Activated naive CD4-positive, alpha-beta T cell treated with anti-CD3 and anti-CD28 coated beads for 36 hours (primary cell): ENCODE results near the gene HOXA4. TPM values are rescaled to one million over a fixed set of nuclear protein-coding genes. Genes with fewer than 3 reads are reported as not detected.

Experiments used
- CTCF ChIA-PET: fragments of 350-600 bp; sonication (Branson Sonifier 250); formaldehyde crosslinking; loops from one replicate; lab custom pipeline; 2021; ENCODE audit warnings: antibody characterized with exemption; lab: Charles Lee
- DNase-seq: peaks from one replicate; pipeline ENCODE4 v3.0.0-alpha.2; 2020
- H3K27ac Mint-ChIP-seq: one replicate; pipeline ENCODE4 v1.8.0; 2021; ENCODE audit warnings: mild to moderate bottlenecking, mixed read lengths
- H3K27me3 Mint-ChIP-seq: one replicate; pipeline ENCODE4 v1.8.0; 2021; ENCODE audit warnings: low read depth, mixed read lengths
- H3K36me3 Mint-ChIP-seq: one replicate; pipeline ENCODE4 v1.8.0; 2021; ENCODE audit warnings: low read depth, mixed read lengths
- H3K4me1 Mint-ChIP-seq: one replicate; pipeline ENCODE4 v1.8.0; 2021; ENCODE audit warnings: low read depth, mixed read lengths
- H3K4me3 Mint-ChIP-seq: one replicate; pipeline ENCODE4 v1.8.0; 2021; ENCODE audit warnings: mild to moderate bottlenecking, moderate library complexity, mixed read lengths
- H3K9me3 Mint-ChIP-seq: one replicate; pipeline ENCODE4 v1.8.0; 2021; ENCODE audit warnings: mixed read lengths
- intact Hi-C: fragments of 100-400 bp; cut with micrococcal nuclease; formaldehyde crosslinking; loops from one replicate; pipeline ENCODE4 v1.15.1; 2023
- total RNA-seq, 2 experiments: library from RNA; stranded (reverse); gene quantifications; one replicate each; pipeline ENCODE4 v1.2.3, GENCODE V29; 2021

Gene HOXA4
- total RNA-seq, 2 experiments from 2014 or later, result 0.14 TPM; not detected in 1

DNA sequence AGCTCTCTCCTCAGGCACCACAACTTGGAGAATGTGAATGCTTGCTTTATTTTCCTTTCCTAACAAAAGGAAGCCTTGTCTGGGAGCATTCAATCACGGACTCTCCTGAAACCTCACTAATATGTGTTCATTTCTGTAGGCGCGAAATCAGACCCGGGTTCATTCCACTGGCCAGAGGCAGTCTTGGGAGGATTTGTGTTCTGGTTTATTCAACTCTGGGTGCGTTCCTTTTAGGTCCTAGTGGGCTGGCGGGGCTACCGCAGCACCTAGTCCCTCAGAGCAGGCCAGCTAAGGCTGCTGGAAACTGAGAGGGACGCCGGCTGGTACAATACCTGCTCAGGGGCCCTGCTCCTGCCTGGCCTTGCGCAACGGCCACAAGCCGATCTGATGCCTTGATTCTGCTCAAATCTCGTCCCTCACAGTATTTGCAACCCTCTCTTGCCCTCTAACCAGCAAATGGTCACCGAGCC, 7.5 kb downstream of the HOXA4 start:
- no peak overlapping the region for H3K27ac Mint-ChIP-seq
- intact Hi-C loops, result no loop called here
- H3K27me3 Mint-ChIP-seq, result peaks cover 23% of the 10 kb centered on the region
- no peaks in the 10 kb centered on the region for H3K9me3 Mint-ChIP-seq
- no peak overlapping the region for H3K4me3 Mint-ChIP-seq
- CTCF ChIA-PET, result interaction anchor here (0.6 kb wide), 1 partner anchor 68 kb away, joined by 6 read pairs; no protein-coding TSS in a partner anchor
- no peak for DNase-seq
- H3K36me3 Mint-ChIP-seq, result no peaks in the 10 kb centered on the region
- H3K4me1 Mint-ChIP-seq, result no peaks in the 10 kb centered on the region

DNA sequence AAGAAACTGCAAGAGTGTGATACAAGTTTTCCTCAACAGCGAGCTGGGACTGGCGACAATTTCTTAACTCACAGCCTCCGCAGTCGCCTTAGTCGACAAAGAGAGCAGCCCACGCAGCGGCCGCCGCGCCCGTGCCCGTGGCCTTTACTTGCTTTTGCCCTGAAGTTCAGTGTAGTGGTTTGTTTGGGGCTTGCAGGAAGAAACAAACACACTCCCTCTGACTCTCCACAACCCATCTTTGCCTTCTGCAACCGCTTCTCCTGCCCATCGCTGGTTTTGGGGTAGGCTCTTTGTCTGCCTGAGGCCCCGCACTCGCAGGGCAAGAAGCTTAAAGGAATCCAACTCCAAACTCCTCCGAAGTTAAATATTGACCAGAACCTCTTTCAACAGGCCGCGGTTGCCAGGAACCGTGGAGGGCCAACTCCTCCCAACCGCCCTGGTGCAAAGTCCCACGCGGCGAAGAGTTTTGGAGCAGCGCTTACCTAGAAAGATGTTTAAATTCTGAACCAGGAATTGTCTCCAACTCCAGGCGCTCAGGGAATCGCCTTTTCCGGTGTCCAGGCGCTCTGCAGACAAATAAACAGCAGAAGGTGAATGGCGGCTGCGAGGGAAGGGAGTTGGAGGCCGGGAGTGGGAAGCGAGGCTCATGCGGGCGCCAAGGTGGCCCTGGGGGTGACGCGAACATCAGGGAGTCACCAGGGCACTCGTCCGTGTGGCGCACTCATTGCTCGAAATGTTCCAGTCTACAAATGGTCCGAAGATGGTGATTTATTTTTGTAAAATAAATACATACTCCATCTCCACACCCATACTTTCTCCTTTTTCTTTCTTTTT, 8.3 kb downstream of the HOXA4 start:
- CTCF ChIA-PET, result interaction anchor here (0.6 kb wide), 2 partner anchors 67 to 1013 kb away, joined by 3 to 6 read pairs; no protein-coding TSS in a partner anchor
- H3K4me1 Mint-ChIP-seq, result no peaks in the 10 kb centered on the region
- peaks cover 15% of the 10 kb centered on the region for H3K27me3 Mint-ChIP-seq
- no peaks in the 10 kb centered on the region for H3K9me3 Mint-ChIP-seq
- H3K4me3 Mint-ChIP-seq, result no peak overlapping the region
- no peak for DNase-seq
- no peak overlapping the region for H3K27ac Mint-ChIP-seq
- no peaks in the 10 kb centered on the region for H3K36me3 Mint-ChIP-seq
- intact Hi-C loops, result no loop called here

DNA sequence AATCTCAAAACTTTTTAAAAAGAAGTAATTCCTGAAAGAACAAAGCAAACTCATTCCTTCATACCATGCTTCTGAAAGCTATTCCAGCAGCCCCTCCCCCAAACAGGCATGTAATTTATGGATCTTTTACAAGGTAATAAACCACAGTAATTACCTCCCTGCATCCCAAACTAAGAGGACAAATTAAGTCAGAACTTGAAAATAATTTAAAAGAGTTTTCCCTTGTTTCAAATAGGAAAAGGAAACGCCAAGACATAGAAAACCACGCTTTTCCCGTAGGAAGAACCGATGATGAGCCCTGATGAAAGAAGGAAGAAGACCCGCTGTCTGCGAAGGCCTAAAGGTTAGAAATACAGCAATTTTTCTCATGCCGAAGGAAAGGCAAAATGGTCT, 8.9 kb downstream of the HOXA4 start:
- no peak overlapping the region for H3K4me3 Mint-ChIP-seq

DNA sequence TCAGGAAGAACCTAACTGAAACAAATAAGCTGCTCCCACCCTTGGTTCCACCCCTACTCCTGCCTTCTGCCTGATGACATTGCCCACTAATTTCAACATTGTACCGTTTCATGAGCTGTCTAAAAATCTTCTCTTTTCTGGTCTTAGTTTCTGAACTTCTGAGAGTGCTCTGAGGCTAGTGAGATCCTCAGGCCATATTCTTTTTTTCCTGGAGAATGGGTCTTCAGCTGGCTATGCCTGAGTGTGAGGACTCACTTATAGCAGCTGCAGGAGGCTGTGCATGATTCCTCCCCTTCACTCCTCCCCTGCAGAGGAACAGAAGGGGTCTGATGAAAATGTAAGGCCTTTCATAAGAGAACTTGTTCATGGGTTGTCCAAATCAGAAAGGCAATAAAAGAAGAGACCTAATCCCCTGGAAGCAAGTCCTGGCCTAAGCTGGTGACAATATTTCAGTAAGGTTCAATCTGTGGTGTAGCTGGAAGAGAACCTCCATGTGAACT, 11.1 kb downstream of the HOXA4 start:
- Mint-ChIP-seq H3K27me3 (peaks cover 5% of the 10 kb centered on the region), H3K9me3 (no peaks in the 10 kb centered on the region), H3K4me1 (no peaks in the 10 kb centered on the region), H3K4me3 (no peak overlapping the region), H3K27ac (no peak overlapping the region), H3K36me3 (no peaks in the 10 kb centered on the region)
- intact Hi-C loops, result no loop called here
- no peak for DNase-seq
- CTCF ChIA-PET, result no interaction called here

More for the DNA sequence above, 8.9 kb downstream of the HOXA4 start:
- CTCF ChIA-PET, result interaction anchor here (0.6 kb wide), 1 partner anchor 1012 kb away, joined by 3 read pairs; no protein-coding TSS in a partner anchor
- no peaks in the 10 kb centered on the region for H3K9me3 Mint-ChIP-seq
- H3K4me1 Mint-ChIP-seq, result no peaks in the 10 kb centered on the region
- DNase-seq, result no peak
- no peaks in the 10 kb centered on the region for H3K36me3 Mint-ChIP-seq
- H3K27ac Mint-ChIP-seq, result no peak overlapping the region
- H3K27me3 Mint-ChIP-seq, result peaks cover 14% of the 10 kb centered on the region
- intact Hi-C loops, result no loop called here

DNA sequence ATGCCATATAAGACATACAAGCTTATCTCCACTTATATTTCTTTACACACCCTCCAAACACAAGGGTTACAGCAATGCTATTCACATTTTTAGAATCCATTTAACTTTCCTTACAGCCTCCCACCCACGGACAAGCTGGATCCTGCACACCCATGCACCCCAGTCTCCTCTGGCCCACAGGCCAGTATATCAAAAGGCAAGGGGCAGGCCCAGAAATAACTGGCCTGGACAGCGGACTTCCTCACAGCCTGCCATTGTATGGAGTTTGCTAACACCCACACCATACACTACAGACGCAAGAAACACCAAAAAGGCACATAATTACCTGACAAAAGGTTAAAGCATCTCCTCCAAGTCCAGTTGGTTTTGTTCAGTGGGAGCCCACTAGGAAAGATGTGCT, 12.0 kb downstream of the HOXA4 start:
- intact Hi-C loops, result no loop called here
- Mint-ChIP-seq H3K4me1 (no peaks in the 10 kb centered on the region), H3K36me3 (no peaks in the 10 kb centered on the region), H3K9me3 (no peaks in the 10 kb centered on the region), H3K27me3 (peaks cover 3% of the 10 kb centered on the region), H3K4me3 (no peak overlapping the region), H3K27ac (no peak overlapping the region)
- CTCF ChIA-PET, result interaction anchor here (1.2 kb wide), 1 partner anchor 91 kb away, joined by 3 read pairs; no protein-coding TSS in a partner anchor
- DNase-seq, result no peak

DNA sequence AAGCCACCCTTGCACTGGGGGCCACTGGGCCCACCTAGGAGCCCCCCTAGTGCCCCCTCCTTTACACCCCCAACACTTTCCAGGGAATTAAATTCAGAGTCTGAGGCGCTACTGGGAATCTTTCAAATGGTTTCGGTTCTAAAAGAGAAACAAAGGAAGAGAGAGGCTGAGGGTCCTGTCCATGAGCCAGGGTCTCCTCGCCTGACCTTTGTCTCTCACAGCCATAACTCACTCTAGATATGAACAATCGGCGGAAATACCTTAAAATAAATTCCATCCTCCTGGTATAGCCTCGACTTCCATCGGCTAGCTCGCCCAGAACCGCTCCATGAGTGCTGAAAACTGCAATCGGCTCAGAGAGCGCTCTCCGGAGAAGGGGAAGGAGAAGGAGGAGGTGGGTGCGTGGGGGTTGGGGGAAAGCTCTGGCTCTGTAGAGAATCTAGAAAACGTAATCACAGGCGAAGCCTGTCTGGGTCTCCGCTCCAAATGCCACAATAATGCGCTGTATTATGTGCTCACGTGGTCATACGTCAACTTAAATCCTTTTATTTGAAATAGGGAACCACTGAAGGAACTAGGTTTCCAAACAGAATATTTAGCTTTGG, 12.6 kb downstream of the HOXA4 start:
- Mint-ChIP-seq H3K27me3 (peaks cover 2% of the 10 kb centered on the region), H3K27ac (no peak overlapping the region), H3K9me3 (no peaks in the 10 kb centered on the region), H3K4me3 (no peak overlapping the region), H3K4me1 (no peaks in the 10 kb centered on the region), H3K36me3 (no peaks in the 10 kb centered on the region)
- intact Hi-C loops, result no loop called here
- CTCF ChIA-PET, result interaction anchor here (0.5 to 1.2 kb wide), 2 partner anchors 14 to 92 kb away, joined by 3 to 4 read pairs; no protein-coding TSS in a partner anchor
- no peak for DNase-seq

DNA sequence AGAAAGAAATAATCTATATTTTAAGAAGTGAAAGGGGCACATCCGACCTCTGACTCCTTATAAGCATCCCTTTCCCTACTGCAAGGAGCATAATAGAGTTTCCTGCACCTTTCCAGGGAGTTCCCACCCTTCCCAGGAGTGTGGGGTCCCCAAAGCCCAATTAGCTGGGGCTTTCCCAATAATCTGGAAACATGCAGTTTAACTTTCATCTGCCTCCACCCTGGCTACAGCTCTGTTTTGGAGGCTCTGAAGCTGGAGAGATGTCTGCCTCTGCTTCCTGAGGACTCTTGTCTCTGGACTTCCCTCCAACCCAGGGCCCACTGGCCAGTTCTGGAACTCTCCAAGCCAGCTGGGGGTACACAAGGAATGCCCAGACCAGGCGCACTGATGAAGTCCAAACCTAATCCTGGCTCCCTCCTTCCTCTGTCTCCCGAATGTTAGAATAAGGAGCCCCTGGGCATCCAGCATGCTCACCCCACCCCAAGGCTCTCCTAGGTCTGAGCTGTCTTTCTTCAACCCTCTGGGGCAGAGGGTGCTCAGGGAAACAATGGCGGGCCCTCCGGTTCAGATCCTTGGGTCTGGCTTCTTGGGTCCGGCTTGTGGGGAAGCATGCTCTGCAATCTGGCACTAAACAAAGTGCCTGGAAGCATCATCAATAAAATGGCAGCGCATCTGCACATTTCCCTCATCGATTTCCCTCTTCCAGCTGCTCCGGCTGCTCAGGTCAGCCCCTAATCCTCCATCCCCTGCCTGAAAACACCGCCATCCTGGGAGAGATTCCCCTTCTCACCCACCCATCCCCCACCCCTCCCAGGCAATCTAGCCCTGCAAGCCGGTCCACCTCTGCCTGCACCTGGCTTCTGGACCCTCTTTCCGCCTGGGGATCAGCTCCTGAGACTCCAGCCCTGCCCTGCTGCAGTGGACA, 13.3 kb downstream of the HOXA4 start:
- intact Hi-C loops, result no loop called here
- H3K9me3 Mint-ChIP-seq, result no peaks in the 10 kb centered on the region
- no peak for DNase-seq
- no peak overlapping the region for H3K4me3 Mint-ChIP-seq
- CTCF ChIA-PET, result interaction anchor here (0.5 to 1.2 kb wide), 4 partner anchors 13 to 92 kb away, joined by 3 to 4 read pairs (median 3); no protein-coding TSS in a partner anchor
- H3K4me1 Mint-ChIP-seq, result no peaks in the 10 kb centered on the region
- H3K27me3 Mint-ChIP-seq, result peaks cover 2% of the 10 kb centered on the region
- H3K36me3 Mint-ChIP-seq, result no peaks in the 10 kb centered on the region
- no peak overlapping the region for H3K27ac Mint-ChIP-seq

DNA sequence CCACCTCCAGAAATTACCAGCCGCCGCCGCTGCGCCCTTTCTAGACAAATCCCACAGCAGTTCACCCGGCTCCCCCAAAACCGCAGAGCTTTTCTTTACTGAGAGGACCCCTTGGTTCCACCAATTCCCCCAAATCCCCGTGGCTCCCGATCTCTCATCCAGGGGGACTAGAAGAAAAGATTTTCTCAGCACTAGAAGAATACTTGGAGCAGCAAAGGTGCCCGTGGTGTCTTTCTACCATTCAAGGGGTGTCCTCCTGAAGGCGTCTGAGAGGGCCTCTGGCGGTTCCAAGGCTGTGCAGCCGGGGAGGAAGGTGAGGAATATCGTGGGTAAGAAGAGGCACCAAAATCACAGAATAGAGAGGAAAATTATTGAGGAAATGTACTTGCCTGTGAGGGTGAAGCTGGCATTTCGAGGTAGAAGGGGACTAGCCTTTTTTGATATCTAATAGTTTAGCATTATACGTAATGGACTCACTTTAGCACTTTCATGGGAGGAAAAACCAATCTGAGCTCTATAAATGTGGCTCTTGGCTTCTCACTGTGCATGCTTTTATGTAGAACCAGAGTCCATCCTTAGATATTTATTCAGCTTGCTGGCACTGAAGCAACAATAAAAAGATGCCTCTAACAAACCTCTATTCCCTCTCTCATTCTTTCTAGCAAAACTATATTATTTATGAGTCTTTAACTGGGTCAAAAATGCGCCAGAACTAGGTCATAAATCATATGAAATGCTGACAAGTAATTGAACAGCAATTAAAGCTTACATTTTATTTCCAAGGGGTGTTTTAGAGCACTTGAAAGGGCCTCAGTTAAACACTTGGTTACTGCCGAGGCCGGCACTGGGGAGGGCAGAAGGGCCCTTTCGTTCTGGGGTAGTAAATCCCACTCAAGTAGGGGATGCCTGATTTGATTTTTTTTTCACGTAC, 14.3 kb downstream of the HOXA4 start:
- no peak for DNase-seq
- peaks cover 2% of the 10 kb centered on the region for H3K27me3 Mint-ChIP-seq
- H3K36me3 Mint-ChIP-seq, result no peaks in the 10 kb centered on the region
- no peak overlapping the region for H3K4me3 Mint-ChIP-seq
- H3K4me1 Mint-ChIP-seq, result no peaks in the 10 kb centered on the region
- no peak overlapping the region for H3K27ac Mint-ChIP-seq
- CTCF ChIA-PET, result interaction anchor here (0.9 to 1.1 kb wide), 2 partner anchors 12 to 63 kb away, joined by 3 read pairs; no protein-coding TSS in a partner anchor
- H3K9me3 Mint-ChIP-seq, result no peaks in the 10 kb centered on the region
- intact Hi-C loops, result no loop called here

- no peaks in the 10 kb centered on the region for H3K4me1 Mint-ChIP-seq
- intact Hi-C loops, result no loop called here
- H3K4me3 Mint-ChIP-seq, result no peak overlapping the region
- no peaks in the 10 kb centered on the region for H3K36me3 Mint-ChIP-seq
- H3K27ac Mint-ChIP-seq, result no peak overlapping the region
- peaks cover 2% of the 10 kb centered on the region for H3K27me3 Mint-ChIP-seq
- CTCF ChIA-PET, result no interaction called here
- no peak for DNase-seq
- H3K9me3 Mint-ChIP-seq, result no peaks in the 10 kb centered on the region
These were observed 15.1 kb downstream of the HOXA4 start for GRCh38 chr7:27115221-27116026.

GRCh38 chr7:27114881-27115220, 15.7 kb downstream of the HOXA4 start:
- Mint-ChIP-seq H3K9me3 (no peaks in the 10 kb centered on the region), H3K27ac (no peak overlapping the region), H3K4me1 (no peaks in the 10 kb centered on the region), H3K4me3 (no peak overlapping the region), H3K27me3 (peaks cover 3% of the 10 kb centered on the region), H3K36me3 (no peaks in the 10 kb centered on the region)
- intact Hi-C loops, result no loop called here
- no peak for DNase-seq
- CTCF ChIA-PET, result no interaction called here
